ENCODE measurements around the gene MED29. TPM values are rescaled to one million over a fixed set of nuclear protein-coding genes. Genes with fewer than 3 reads are reported as not detected.

The MED29 gene
- total RNA-seq, 1 donor from 2014 or later = 28.2 TPM

DNA sequence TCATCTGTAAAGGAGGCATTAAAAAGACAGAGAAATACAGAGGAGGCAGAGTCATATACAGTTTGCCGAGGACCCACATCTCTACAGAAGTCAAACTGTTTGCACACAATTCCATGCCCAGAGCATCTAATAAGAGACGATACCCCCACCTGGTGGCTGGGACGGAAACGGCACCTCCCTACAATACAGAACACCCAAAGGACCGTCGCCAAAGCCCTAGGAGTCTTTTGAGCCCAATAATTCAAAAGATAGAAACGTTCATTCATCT is 20.6 kb downstream of the MED29 start:
- Mint-ChIP-seq H3K27ac (peak overlapping the region; percentile 99), H3K27me3 (ENCODE audit: insufficient read depth, low read depth) (peaks cover 28% of the 10 kb centered on the region), H3K9me3 (peaks cover 4% of the 10 kb centered on the region), H3K4me1 (peaks cover 46% of the 10 kb centered on the region), H3K4me3 (peak overlapping the region; percentile 99), H3K36me3 (peaks cover 10% of the 10 kb centered on the region)
- H3K27ac ChIP-seq = no peak overlapping the region
- peaks cover 42% of the 10 kb centered on the region for H3F3A ChIP-seq (ENCODE audit: low read depth)
- no peak overlapping the region for H2AFZ ChIP-seq (replicated peaks)
- H3K4me1 ChIP-seq = peaks cover 23% of the 10 kb centered on the region
- peaks cover 38% of the 10 kb centered on the region for H3K79me2 ChIP-seq (ENCODE audit: low read depth)
- no peak for TF ChIP-seq EZH2 (IDR thresholded peaks at IDR 0.05)
- TF ChIP-seq, protein P1, sequence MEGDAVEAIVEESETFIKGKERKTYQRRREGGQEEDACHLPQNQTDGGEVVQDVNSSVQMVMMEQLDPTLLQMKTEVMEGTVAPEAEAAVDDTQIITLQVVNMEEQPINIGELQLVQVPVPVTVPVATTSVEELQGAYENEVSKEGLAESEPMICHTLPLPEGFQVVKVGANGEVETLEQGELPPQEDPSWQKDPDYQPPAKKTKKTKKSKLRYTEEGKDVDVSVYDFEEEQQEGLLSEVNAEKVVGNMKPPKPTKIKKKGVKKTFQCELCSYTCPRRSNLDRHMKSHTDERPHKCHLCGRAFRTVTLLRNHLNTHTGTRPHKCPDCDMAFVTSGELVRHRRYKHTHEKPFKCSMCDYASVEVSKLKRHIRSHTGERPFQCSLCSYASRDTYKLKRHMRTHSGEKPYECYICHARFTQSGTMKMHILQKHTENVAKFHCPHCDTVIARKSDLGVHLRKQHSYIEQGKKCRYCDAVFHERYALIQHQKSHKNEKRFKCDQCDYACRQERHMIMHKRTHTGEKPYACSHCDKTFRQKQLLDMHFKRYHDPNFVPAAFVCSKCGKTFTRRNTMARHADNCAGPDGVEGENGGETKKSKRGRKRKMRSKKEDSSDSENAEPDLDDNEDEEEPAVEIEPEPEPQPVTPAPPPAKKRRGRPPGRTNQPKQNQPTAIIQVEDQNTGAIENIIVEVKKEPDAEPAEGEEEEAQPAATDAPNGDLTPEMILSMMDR (IDR thresholded peaks at IDR 0.05) = peak; percentile 98
- DNase-seq (ENCODE audit: low spot score) = peak; percentile 93
- peaks cover 22% of the 10 kb centered on the region for H3K27me3 ChIP-seq
- no peaks in the 10 kb centered on the region for H3K9me3 ChIP-seq (ENCODE audit: low read depth)
- H3K9ac ChIP-seq = no peak overlapping the region
- peaks cover 37% of the 10 kb centered on the region for H4K20me1 ChIP-seq (ENCODE audit: low read depth)
- peak overlapping the region; percentile 40 for H3K4me2 ChIP-seq
- H3K36me3 ChIP-seq = no peaks in the 10 kb centered on the region
- peak overlapping the region; percentile 57 for H3K4me3 ChIP-seq

GRCh38 chr19:39412100-39412866 is 21.1 kb downstream of the MED29 start, which contains the start of gene PLEKHG2:
TSS of gene PLEKHG2 (plus strand) at chr19:39412669. CDS start at chr19:39414087, 1,418 bp downstream.
- peaks cover 41% of the 10 kb centered on the region for H3K79me2 ChIP-seq (ENCODE audit: low read depth)
- H3F3A ChIP-seq (ENCODE audit: low read depth) = peaks cover 42% of the 10 kb centered on the region
- peaks cover 22% of the 10 kb centered on the region for H3K4me1 ChIP-seq
- peak within 1 kb of the TSS; percentile 82 for H3K27ac ChIP-seq
- peak within 1 kb of the TSS; percentile 98 for H3K4me3 ChIP-seq
- no peaks in the 10 kb centered on the region for H3K9me3 ChIP-seq (ENCODE audit: low read depth)
- TF ChIP-seq, protein P1 (IDR thresholded peaks at IDR 0.05) = peak; percentile 95
- no peak for TF ChIP-seq EZH2 (IDR thresholded peaks at IDR 0.05)
- peaks cover 24% of the 10 kb centered on the region for H3K27me3 Mint-ChIP-seq (ENCODE audit: insufficient read depth, low read depth)
- peak; percentile 100 for DNase-seq (ENCODE audit: low spot score)
- H4K20me1 ChIP-seq (ENCODE audit: low read depth) = peaks cover 40% of the 10 kb centered on the region
- H3K27ac Mint-ChIP-seq = peak within 1 kb of the TSS; percentile 99
- peaks cover 49% of the 10 kb centered on the region for H3K4me1 Mint-ChIP-seq
- H3K9ac ChIP-seq = peak within 1 kb of the TSS; percentile 79
- peaks cover 10% of the 10 kb centered on the region for H3K36me3 Mint-ChIP-seq
- H3K4me3 Mint-ChIP-seq = peak within 1 kb of the TSS; percentile 99
- H2AFZ ChIP-seq (replicated peaks) = no peak within 1 kb of the TSS
- H3K9me3 Mint-ChIP-seq = peaks cover 4% of the 10 kb centered on the region
- H3K4me2 ChIP-seq = peak within 1 kb of the TSS; percentile 86
- no peaks in the 10 kb centered on the region for H3K36me3 ChIP-seq
- H3K27me3 ChIP-seq = peaks cover 17% of the 10 kb centered on the region

DNA sequence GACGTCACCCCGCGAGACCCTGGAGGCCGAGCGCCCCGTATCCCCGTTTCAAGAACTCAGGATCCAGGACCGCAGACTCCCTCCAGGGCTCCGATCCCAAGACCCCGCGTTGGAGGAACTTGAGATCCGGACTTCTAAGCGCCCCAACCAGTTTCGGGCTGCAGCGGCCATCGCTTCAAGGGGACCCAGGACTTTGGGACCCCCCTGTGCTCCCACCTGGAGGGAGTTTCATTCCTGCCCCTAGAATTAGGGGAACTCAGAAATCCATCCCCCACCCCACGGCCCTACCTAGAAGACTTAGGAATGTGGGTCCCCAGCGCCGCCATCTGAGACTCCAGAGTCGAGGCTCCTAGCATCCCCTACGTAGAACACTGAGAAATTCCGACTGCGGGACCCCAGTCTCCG is 21.7 kb downstream of the MED29 start:
- peak overlapping the region; percentile 98 for H3K4me3 ChIP-seq
- no peaks in the 10 kb centered on the region for H3K9me3 ChIP-seq (ENCODE audit: low read depth)
- peaks cover 41% of the 10 kb centered on the region for H3K79me2 ChIP-seq (ENCODE audit: low read depth)
- H3K36me3 ChIP-seq = no peaks in the 10 kb centered on the region
- peaks cover 12% of the 10 kb centered on the region for H3K36me3 Mint-ChIP-seq
- H2AFZ ChIP-seq (replicated peaks) = no peak overlapping the region
- peak overlapping the region; percentile 79 for H3K9ac ChIP-seq
- H4K20me1 ChIP-seq (ENCODE audit: low read depth) = peaks cover 41% of the 10 kb centered on the region
- H3F3A ChIP-seq (ENCODE audit: low read depth) = peaks cover 41% of the 10 kb centered on the region
- H3K27ac Mint-ChIP-seq = peak overlapping the region; percentile 83
- H3K27ac ChIP-seq = peak overlapping the region; percentile 82
- peaks cover 4% of the 10 kb centered on the region for H3K9me3 Mint-ChIP-seq
- peaks cover 12% of the 10 kb centered on the region for H3K27me3 ChIP-seq
- peak overlapping the region; percentile 99 for H3K4me3 Mint-ChIP-seq
- peaks cover 20% of the 10 kb centered on the region for H3K4me1 ChIP-seq
- peaks cover 51% of the 10 kb centered on the region for H3K4me1 Mint-ChIP-seq
- TF ChIP-seq EZH2phosphoT487 (IDR thresholded peaks at IDR 0.05) (no peak), EZH2 (IDR thresholded peaks at IDR 0.05) (no peak)
- TF ChIP-seq, protein P1 (IDR thresholded peaks at IDR 0.05) = no peak
- peaks cover 22% of the 10 kb centered on the region for H3K27me3 Mint-ChIP-seq (ENCODE audit: insufficient read depth, low read depth)
- H3K4me2 ChIP-seq = peak overlapping the region; percentile 86
- DNase-seq (ENCODE audit: low spot score) = no peak
